Skin of body (tissue), 2 donors: ENCODE data around the gene MYH14. TPM values are rescaled to one million over a fixed set of nuclear protein-coding genes. Genes with fewer than 3 reads are reported as not detected.
A peak's percentile ranks its signal among the peaks of the same experiment; 100 is the strongest.
"Not testable (repeated sequence)": the region's sequence is repeated elsewhere in the genome, so short reads cannot be mapped to it uniquely, and the experiment has no call there.

ENCODE experiments used
- DNase-seq: peaks from one replicate; lab custom pipeline; 2025; lab: John Stamatoyannopoulos, UW
- total RNA-seq: library from RNA; depleted of rRNA; stranded (reverse); fragments of >200 nt; gene quantifications from one replicate; pipeline ENCODE4 v1.2.3, GENCODE V29; 2014

MYH14 gene
- total RNA-seq, 1 donor from 2014 or later: 38.4 TPM

- no peak for DNase-seq
These were observed 127.1 kb downstream of the MYH14 start for GRCh38 chr19:50330365-50331078.

DNA sequence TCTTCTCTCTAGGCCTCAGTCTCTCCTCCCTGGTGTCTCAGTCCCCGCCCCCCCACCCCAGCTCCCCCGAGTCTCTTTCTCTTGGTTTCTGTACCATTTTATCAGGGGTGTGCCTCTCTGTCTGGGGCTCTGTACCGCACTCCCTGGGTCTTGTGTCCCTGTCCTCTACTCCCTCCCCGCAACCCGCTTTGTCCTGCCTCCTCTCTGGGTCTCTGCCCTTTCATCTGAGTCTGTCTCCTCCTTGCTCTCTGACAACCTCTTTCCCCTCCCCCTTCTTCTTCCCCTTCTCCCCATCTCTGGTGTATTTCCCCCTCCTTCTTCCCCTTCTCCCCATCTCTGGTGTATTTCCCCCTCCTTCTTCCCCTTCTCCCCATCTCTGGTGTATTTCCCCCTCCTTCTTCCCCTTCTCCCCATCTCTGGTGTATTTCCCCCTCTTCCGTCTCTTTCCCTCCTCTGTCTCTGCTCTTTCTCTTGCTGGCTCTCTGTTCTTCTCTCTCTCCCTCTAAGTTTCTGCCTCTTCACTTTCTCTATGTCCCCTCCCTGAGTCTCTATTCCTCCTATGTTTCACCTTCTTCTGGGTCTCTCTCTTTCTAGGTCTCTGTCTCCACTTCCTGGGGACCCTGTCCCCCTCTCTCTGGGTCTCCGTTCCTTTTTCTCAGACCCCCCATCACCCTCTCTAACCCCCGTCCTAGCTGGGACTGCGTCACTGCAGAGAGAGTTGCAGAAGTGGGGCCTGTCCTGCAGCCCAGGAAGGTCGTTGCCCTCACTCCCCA is 128.0 kb downstream of the MYH14 start:
- no peak for DNase-seq

DNA sequence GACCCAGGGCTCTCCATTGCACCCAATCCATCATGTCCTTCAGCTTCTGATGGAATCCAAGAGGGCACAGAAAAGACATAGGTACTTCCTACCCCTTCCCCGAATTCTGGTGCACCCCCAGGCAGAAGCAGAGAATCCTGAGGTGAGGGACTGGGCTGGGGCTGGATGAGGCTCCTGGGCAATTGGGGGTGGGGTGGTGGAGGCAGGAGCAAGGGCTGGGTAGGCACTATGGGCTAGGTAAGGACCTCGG is 128.5 kb downstream of the MYH14 start:
- no peak for DNase-seq

DNA sequence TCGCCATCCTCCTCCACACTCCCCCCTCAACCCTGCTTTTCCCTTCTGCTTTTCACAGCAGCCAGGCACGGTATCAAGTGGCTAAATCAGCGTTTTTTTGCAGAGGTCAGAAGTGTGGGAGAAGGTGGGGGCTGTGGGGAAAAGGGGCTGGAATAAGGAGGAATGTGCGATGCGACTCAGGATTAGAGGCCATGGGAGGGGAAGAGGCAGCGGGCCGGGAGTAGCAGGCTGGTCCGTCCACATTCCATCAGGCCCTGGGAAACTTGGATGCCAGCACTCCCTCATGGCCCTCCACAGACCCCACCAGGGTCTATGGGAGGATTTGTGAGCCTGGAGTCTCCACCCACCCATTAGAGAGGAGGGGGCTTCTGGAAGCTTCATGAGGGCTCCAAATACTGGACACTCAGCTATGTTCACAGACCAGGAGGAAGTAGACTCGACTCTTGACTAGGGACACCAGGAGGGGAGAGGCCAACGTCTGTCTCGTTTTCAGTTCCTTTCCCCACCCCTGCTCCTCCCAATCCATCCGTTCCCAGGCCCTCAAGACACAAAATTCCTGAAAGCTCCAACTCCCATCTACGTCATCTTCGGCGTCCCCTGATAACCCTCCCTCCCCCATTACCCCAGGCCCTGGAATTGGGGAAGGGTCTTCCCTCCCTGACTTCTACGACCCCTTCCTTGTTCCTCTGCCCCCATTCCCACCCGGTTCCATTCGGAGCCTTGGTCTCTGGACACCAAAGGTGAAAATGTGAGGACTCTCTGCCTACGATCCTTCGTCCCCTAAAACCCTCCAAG is 129.0 kb downstream of the MYH14 start:
- no peak for DNase-seq

DNA sequence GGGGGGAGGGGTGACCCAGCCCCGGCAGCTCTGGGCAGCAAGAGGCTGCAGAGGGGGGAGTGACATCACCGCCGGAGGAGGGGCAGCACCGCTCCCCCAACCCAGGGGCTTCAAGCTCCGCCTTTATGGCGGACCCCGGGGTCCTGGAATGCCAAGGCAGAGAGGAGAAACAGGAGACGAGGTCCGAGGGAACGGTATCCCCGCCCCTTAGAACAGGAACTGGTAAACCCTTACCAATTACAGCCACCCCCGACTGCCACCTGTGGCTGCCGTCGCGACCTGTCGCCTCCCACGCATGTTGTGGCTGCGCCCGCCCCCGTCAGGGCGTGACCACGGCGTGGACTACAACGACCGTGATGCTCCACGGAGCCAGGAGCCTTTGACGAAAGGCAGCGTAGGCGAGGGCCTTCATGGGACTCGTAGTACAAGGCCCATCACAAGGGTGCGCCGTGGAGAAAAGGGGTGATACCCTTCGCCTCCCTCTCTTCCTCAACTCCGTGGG is 129.9 kb downstream of the MYH14 start:
- DNase-seq: peak; percentile 55

DNA sequence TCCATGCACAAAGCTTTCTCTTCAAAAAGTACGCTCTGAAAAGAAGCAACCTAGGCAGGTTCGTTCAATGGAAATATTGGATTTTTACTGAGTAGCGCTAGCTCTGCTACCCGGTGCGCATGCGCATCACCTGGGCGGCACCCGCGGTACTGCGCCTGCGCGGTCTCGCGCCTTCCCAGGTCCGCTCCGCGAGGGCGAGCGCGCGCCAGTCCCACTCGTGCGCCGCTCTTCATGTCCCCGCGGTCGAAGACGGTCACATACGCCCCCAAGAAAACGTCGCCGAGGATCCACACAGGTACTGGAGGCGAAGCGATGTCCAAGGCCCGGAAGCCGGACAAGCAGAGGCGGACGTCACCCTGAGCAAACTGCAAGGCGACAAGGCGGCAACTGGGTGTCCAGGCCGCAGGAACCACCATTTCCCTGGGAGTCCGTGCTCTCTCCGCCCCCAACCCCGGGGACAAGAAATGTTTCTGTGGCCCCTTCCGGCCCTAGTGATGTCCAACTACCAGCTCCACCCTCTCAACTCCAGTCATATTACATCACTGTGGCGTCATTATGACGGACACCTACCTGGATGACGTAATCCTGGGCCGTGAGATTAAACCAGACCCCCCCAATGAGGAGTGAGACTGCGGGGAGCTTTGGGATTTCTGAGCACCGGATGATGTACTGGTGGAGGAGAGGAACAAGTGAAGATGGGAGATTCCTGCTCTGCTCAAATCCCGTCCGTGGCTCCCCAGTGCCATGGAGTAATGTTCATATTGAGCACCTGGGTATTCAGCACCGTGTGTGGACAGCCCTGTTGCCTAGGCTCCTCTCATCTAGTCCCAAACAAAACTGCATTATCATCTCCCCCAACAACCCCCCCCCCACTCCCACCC is 130.6 kb downstream of the MYH14 start:
- DNase-seq: peak; percentile 52

DNA sequence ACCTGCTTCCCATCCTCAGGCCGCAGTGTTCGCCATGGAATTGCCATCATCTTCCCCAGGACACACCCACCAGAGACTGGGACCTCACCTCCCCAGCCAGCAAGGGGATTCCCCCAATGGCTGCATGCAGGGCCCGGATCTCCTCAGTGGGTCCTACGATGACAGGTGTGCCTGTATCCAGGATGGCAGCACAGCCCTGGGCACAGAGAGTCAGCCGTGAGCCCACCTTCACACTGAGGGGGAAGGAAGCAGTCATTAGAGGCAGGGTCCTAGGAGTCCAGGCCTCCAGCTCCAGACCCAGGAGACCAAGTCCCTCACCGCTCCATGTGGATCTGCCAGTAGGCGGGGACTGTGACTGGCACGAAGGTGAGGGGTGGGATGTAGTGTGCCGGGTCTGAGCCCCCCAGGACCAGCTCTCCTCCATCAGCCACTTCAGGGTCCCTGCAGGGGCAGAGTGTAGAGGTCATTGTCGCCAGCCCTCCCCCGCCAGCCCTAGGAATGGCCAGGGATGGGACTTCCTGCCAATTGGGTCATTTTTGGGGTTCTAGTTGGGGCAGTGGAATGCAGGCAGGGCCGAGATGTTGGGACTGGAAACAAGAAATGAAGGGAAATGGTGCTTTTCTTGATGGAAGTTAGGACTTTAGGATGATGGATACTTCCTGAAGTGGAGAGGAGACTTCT is 131.5 kb downstream of the MYH14 start:
- no peak for DNase-seq

- not testable (repeated sequence) for DNase-seq
These were observed 133.6 kb downstream of the MYH14 start for GRCh38 chr19:50337031-50337430.

DNA sequence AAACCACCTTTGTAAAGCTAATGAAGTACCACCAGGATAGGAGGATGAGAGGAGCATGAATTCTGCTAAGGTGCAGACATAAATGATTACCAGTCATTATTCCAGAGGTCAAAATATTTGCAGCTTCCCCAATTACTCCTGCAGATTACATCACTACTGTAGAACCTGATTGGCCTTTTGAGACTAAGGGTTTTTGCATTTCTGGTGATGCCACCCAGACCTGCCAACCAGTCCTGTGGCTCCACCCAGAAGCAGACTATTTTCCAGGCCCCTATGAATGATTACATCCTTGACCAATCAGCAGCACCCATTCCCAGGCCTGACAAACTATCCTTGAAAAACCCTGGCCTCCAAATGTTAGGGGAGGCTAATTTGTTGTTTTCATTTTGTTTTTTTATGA is 136.9 kb downstream of the MYH14 start:
- no peak for DNase-seq

- no peak for DNase-seq
These were observed 137.7 kb downstream of the MYH14 start for GRCh38 chr19:50341091-50341564.

- DNase-seq: no peak
These were observed 141.4 kb downstream of the MYH14 start for GRCh38 chr19:50344661-50345318.

DNA sequence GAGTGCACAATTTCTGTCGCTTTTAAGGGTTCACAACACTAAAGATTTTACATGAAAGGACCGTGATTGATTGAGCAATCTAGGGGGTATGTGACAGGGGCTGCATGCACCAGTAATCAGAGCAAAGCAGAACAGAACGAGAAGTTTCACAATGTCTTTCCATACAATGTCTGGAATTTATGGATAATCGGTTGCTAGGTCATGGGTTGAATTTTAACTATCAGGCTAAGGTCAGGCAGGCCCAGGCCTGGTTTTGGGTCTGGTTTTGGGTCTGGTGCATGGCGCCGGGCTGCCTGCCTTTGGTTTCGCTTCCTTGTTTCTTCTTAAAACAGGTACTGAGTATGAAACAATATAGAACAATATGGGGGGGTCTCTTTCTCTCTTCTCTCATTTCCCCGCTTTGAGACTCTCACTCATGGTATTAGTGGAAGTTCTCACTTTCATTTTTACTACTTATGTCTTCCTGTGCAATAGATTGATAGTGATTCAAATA is 143.7 kb downstream of the MYH14 start:
- not testable (repeated sequence) for DNase-seq

DNA sequence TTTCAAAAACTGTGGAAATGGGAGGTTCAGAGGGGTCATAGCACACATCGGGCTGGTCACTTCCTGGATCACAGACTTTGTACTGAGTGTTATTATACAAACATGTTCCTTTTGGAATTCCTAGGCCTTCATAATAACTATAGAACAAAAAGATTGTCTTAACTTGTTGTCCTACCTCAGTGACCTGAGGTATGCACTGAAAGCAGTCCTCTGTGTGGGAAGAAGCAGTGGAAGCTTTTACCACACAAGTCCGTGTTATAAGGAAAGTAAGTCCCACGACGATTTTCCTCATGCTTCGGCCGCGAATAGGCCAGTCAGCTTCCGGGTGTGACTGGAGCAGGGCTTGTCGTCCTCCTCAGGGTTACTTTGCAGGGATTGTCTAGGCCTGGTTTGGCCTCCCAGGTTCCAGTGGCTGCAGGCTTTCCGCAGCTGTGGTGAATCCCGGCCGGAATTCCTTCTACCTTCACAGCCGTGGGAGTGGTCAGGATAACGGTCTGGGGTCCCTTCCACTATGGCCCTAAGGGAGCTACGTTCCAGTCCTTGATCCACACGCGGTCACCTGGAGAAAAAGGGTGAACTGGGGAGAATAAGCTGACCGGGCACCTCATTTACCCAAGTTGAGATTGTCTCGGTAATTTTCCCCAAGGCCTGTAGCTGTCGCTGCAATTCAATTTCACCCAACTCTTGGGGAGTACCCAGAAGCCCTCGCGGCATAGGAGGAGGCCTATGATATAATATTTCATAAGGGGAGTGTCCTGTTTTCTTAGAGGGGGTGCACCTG is 146.0 kb downstream of the MYH14 start:
- DNase-seq: no peak

DNA sequence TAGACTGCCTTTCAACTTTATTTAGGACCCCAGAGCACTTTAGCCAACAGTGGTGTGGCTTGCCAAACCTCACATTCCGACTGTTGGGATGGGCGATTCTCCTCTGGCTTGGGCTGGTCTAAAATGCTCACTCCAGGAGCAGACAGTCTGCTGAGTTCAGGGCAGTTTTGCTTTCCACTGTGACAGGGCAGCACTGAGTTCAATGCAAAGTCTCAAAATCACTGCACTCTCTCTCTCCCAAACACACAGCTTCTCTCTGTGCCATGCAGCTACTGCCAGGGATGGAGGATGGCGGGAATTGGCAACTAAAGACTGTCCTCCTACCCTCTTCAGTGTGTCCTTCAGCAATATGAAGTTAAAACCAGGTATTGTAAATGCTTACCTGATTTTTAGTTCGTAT is 148.8 kb downstream of the MYH14 start:
- no peak for DNase-seq

DNA sequence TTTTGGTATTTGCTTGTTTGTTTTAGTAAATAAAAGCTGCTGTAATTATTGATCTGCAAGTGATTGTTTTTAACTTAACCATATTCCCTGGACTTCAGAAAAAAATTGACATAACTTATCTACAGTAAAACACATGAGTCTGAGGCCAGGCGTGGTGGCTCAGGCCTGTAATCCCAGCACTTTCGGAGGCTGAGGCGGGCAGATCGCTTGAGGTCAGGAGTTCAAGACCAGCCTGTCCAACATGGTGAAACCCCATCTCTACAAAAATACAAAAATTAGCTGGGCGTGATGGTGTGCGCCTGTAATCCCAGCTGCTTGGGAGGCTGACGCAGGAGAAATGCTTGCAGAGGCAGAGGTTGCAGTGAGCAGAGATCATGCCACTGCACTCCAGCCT is 150.1 kb downstream of the MYH14 start:
- not testable (repeated sequence) for DNase-seq

- no peak for DNase-seq
These were observed 153.3 kb downstream of the MYH14 start for GRCh38 chr19:50356691-50357177.

- DNase-seq: no peak
These were observed 154.0 kb downstream of the MYH14 start for GRCh38 chr19:50357178-50358100.
